ENCODE measurements around the gene CD101.

The CD101 gene

DNA sequence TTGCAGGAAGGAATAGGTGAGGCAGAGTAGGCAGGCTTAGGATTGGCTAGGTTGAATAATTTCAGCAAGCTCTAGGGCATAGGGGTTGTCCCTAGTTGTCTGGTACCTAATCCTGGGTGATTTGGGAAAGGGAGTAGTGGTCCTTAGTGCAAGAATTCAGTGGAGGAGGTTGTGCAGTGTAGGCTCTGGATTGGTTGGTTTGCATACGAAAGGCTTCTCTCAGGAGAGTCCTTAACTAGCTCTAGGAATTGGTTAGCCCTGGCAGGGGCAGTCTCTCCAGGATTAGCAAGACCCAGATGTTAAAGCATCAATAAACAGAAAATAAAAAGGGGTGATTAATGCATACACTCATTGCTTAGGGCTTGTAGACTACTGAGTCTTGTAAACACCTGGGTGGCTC is 9.6 kb upstream of the CD101 start:
- no peak overlapping the region for H3K4me2 ChIP-seq (ENCODE audit: insufficient read depth, low read length, poor library complexity, severe bottlenecking)
- H2BK15ac ChIP-seq (ENCODE audit: low read length), result no peak overlapping the region
- H2BK12ac ChIP-seq (ENCODE audit: low read length), result no peak overlapping the region
- H2BK5ac ChIP-seq (ENCODE audit: low read length), result no peak overlapping the region
- H3K4me3 ChIP-seq (ENCODE audit: low read length in 2 of 2), result no peak overlapping the region
- H3K4ac ChIP-seq (ENCODE audit: low read length), result no peak overlapping the region
- no peak overlapping the region for H3K23ac ChIP-seq (ENCODE audit: low read depth, low read length, poor library complexity)
- peaks cover 0 to 4% of the 10 kb centered on the region in 2 donors for H3K4me1 ChIP-seq (ENCODE audit: control insufficient read depth in 2 of 2, insufficient read depth in 1 of 2, low read depth in 1 of 2, low read length in 2 of 2)
- DNase-seq (ENCODE audit: low spot score), result no peak
- peaks cover 2 to 10% of the 10 kb centered on the region in 2 donors for H3K9me3 ChIP-seq (replicated peaks in 1 of 2; ENCODE audit: control insufficient read depth in 2 of 2, insufficient read depth in 1 of 2, low read depth in 1 of 2, low read length in 2 of 2)
- H3K14ac ChIP-seq (ENCODE audit: low read length), result no peak overlapping the region
- H2AFZ ChIP-seq (ENCODE audit: low read length), result no peak overlapping the region
- H3K79me1 ChIP-seq (ENCODE audit: low read depth, low read length), result no peaks in the 10 kb centered on the region
- no CpG with 5 or more reads among the region's 1 CpG for WGBS, 2 donors (ENCODE audit: extremely low coverage in 2 of 2, insufficient read length in 2 of 2, insufficient replicate concordance in 1 of 2)
- peaks cover 0 to 47% of the 10 kb centered on the region in 2 donors for H3K36me3 ChIP-seq (replicated peaks in 1 of 2; ENCODE audit: control insufficient read depth in 2 of 2, insufficient read depth in 2 of 2, low read length in 2 of 2)
- H3K27me3 ChIP-seq (ENCODE audit: control insufficient read depth in 3 of 3, insufficient read depth in 3 of 3, low read depth in 1 of 3, low read length in 3 of 3), result no peaks in the 10 kb centered on the region
- H3K18ac ChIP-seq (ENCODE audit: low read length), result no peak overlapping the region
- no peak overlapping the region for H4K8ac ChIP-seq (ENCODE audit: low read depth, low read length)
- H4K91ac ChIP-seq (ENCODE audit: low read depth, low read length, poor library complexity), result no peak overlapping the region
- H3K27ac ChIP-seq (replicated peaks; ENCODE audit: low read length), result no peak overlapping the region
- no peak overlapping the region for H2BK120ac ChIP-seq (ENCODE audit: low read depth, low read length)
- H3K9ac ChIP-seq (ENCODE audit: low read depth, low read length, poor library complexity), result no peak overlapping the region
- H2AK5ac ChIP-seq (ENCODE audit: low read depth, low read length), result no peak overlapping the region

DNA sequence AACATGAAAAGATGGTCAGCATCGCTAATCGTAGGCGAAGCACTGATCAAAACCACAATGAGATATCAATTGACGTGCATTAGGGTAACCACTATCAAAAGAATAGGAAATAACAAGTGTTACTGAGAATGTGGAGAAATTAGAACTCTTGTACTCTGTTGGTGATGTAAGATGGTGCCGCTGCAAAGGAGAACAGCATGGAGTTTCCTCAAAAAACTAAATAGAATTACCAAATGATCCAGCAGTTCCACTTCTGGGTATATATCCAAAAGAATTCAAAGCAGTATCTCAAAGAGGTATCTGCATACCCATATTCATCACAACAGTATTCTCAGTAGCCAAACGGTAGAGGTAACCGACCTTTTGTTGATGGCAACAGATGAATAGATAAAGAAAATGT is 8.3 kb upstream of the CD101 start:
- Histone ChIP-seq H3K36me3 (replicated peaks in 1 of 2; ENCODE audit: control insufficient read depth in 2 of 2, insufficient read depth in 2 of 2, low read length in 2 of 2) (peaks cover 0 to 36% of the 10 kb centered on the region in 2 donors), H3K4ac (ENCODE audit: low read length) (no peak overlapping the region), H4K8ac (ENCODE audit: low read depth, low read length) (no peak overlapping the region), H3K4me1 (ENCODE audit: control insufficient read depth in 2 of 2, insufficient read depth in 1 of 2, low read depth in 1 of 2, low read length in 2 of 2) (no peaks in the 10 kb centered on the region), H2AFZ (ENCODE audit: low read length) (no peak overlapping the region), H3K23ac (ENCODE audit: low read depth, low read length, poor library complexity) (no peak overlapping the region), H3K27me3 (ENCODE audit: control insufficient read depth in 3 of 3, insufficient read depth in 3 of 3, low read depth in 1 of 3, low read length in 3 of 3) (no peaks in the 10 kb centered on the region), H3K14ac (ENCODE audit: low read length) (no peak overlapping the region), H2BK12ac (ENCODE audit: low read length) (no peak overlapping the region), H3K4me2 (ENCODE audit: insufficient read depth, low read length, poor library complexity, severe bottlenecking) (no peak overlapping the region), H2BK120ac (ENCODE audit: low read depth, low read length) (no peak overlapping the region), H3K9me3 (replicated peaks in 1 of 2; ENCODE audit: control insufficient read depth in 2 of 2, insufficient read depth in 1 of 2, low read depth in 1 of 2, low read length in 2 of 2) (peaks cover 2 to 10% of the 10 kb centered on the region in 2 donors), H2AK5ac (ENCODE audit: low read depth, low read length) (no peak overlapping the region), H3K79me1 (ENCODE audit: low read depth, low read length) (no peaks in the 10 kb centered on the region), H4K91ac (ENCODE audit: low read depth, low read length, poor library complexity) (no peak overlapping the region), H3K27ac (replicated peaks; ENCODE audit: low read length) (no peak overlapping the region), H2BK15ac (ENCODE audit: low read length) (no peak overlapping the region), H3K9ac (ENCODE audit: low read depth, low read length, poor library complexity) (no peak overlapping the region), H3K4me3 (ENCODE audit: low read length in 2 of 2) (no peak overlapping the region), H2BK5ac (ENCODE audit: low read length) (no peak overlapping the region), H3K18ac (ENCODE audit: low read length) (no peak overlapping the region)
- WGBS, 2 donors (ENCODE audit: extremely low coverage in 2 of 2, insufficient read length in 2 of 2, insufficient replicate concordance in 1 of 2), result no CpG with 5 or more reads among the region's 7 CpGs
- no peak for DNase-seq (ENCODE audit: low spot score)

DNA sequence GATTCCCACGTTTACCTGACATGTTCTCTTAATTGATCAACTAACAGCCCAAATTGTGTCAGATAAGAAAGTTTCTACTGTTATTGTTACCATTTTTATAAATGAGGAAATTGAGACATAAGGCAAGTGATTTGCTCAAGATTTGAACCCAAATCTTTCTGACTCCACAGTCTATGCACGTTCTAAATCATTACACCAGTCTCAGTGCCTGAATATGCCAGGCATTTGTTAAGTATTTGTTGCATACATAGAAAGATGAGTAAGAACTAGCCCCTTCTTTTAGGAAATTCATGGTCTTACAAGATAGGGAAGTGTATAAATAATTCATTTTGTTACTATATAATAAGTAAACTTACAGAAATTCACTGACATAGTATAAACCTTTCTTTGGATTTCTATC is 7.1 kb upstream of the CD101 start:
- no peak overlapping the region for H3K4ac ChIP-seq (ENCODE audit: low read length)
- H3K36me3 ChIP-seq (replicated peaks in 1 of 2; ENCODE audit: control insufficient read depth in 2 of 2, insufficient read depth in 2 of 2, low read length in 2 of 2), result peaks cover 0 to 31% of the 10 kb centered on the region in 2 donors
- no peak overlapping the region for H4K91ac ChIP-seq (ENCODE audit: low read depth, low read length, poor library complexity)
- DNase-seq (ENCODE audit: low spot score), result no peak
- H2BK120ac ChIP-seq (ENCODE audit: low read depth, low read length), result no peak overlapping the region
- no peak overlapping the region for H3K18ac ChIP-seq (ENCODE audit: low read length)
- no CpG with 5 or more reads among the region's 2 CpGs for WGBS, 2 donors (ENCODE audit: extremely low coverage in 2 of 2, insufficient read length in 2 of 2, insufficient replicate concordance in 1 of 2)
- no peak overlapping the region for H2AFZ ChIP-seq (ENCODE audit: low read length)
- no peak overlapping the region for H2AK5ac ChIP-seq (ENCODE audit: low read depth, low read length)
- H3K4me2 ChIP-seq (ENCODE audit: insufficient read depth, low read length, poor library complexity, severe bottlenecking), result no peak overlapping the region
- H3K27ac ChIP-seq (replicated peaks; ENCODE audit: low read length), result no peak overlapping the region
- no peaks in the 10 kb centered on the region for H3K79me1 ChIP-seq (ENCODE audit: low read depth, low read length)
- no peaks in the 10 kb centered on the region for H3K27me3 ChIP-seq (ENCODE audit: control insufficient read depth in 3 of 3, insufficient read depth in 3 of 3, low read depth in 1 of 3, low read length in 3 of 3)
- H3K4me1 ChIP-seq (ENCODE audit: control insufficient read depth in 2 of 2, insufficient read depth in 1 of 2, low read depth in 1 of 2, low read length in 2 of 2), result no peaks in the 10 kb centered on the region
- no peak overlapping the region for H2BK5ac ChIP-seq (ENCODE audit: low read length)
- no peak overlapping the region for H3K4me3 ChIP-seq (ENCODE audit: low read length in 2 of 2)
- peaks cover 2 to 10% of the 10 kb centered on the region in 2 donors for H3K9me3 ChIP-seq (replicated peaks in 1 of 2; ENCODE audit: control insufficient read depth in 2 of 2, insufficient read depth in 1 of 2, low read depth in 1 of 2, low read length in 2 of 2)
- no peak overlapping the region for H2BK15ac ChIP-seq (ENCODE audit: low read length)
- H3K9ac ChIP-seq (ENCODE audit: low read depth, low read length, poor library complexity), result no peak overlapping the region
- H3K14ac ChIP-seq (ENCODE audit: low read length), result no peak overlapping the region
- no peak overlapping the region for H2BK12ac ChIP-seq (ENCODE audit: low read length)
- no peak overlapping the region for H4K8ac ChIP-seq (ENCODE audit: low read depth, low read length)
- no peak overlapping the region for H3K23ac ChIP-seq (ENCODE audit: low read depth, low read length, poor library complexity)

DNA sequence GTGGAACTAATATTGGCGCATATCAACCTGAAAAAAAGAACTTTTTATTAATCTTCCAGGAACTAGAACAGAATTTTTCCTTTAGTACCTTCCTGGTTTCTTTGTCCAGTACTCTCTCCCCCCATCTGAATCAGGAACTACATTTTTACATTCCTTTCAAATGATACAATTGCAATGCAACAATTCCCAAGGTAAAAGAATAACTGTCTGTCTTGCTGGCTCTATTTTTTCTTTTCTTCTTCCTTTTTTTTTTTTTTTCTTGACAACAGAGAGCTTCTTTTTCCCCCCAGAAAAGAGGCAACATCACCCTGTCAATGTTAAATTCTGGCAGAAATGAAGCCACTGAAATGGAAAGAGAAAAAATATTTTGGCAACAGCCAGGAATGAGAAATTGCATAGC is 4.5 kb upstream of the CD101 start:
- no peak overlapping the region for H2AFZ ChIP-seq (ENCODE audit: low read length)
- H3K18ac ChIP-seq (ENCODE audit: low read length), result no peak overlapping the region
- no peaks in the 10 kb centered on the region for H3K79me1 ChIP-seq (ENCODE audit: low read depth, low read length)
- H2BK120ac ChIP-seq (ENCODE audit: low read depth, low read length), result no peak overlapping the region
- H3K9me3 ChIP-seq (replicated peaks in 1 of 2; ENCODE audit: control insufficient read depth in 2 of 2, insufficient read depth in 1 of 2, low read depth in 1 of 2, low read length in 2 of 2), result peaks cover 2 to 4% of the 10 kb centered on the region in 2 donors
- H3K4me2 ChIP-seq (ENCODE audit: insufficient read depth, low read length, poor library complexity, severe bottlenecking), result no peak overlapping the region
- no peak overlapping the region for H2AK5ac ChIP-seq (ENCODE audit: low read depth, low read length)
- no peak overlapping the region for H3K14ac ChIP-seq (ENCODE audit: low read length)
- H2BK12ac ChIP-seq (ENCODE audit: low read length), result no peak overlapping the region
- no peak overlapping the region for H4K91ac ChIP-seq (ENCODE audit: low read depth, low read length, poor library complexity)
- H2BK15ac ChIP-seq (ENCODE audit: low read length), result no peak overlapping the region
- WGBS, 2 donors (ENCODE audit: extremely low coverage in 2 of 2, insufficient read length in 2 of 2, insufficient replicate concordance in 1 of 2), result no CpG with 5 or more reads among the region's 1 CpG
- no peak overlapping the region for H3K9ac ChIP-seq (ENCODE audit: low read depth, low read length, poor library complexity)
- H3K27me3 ChIP-seq (ENCODE audit: control insufficient read depth in 3 of 3, insufficient read depth in 3 of 3, low read depth in 1 of 3, low read length in 3 of 3), result no peaks in the 10 kb centered on the region
- no peak overlapping the region for H3K4me3 ChIP-seq (ENCODE audit: low read length in 2 of 2)
- H3K27ac ChIP-seq (replicated peaks; ENCODE audit: low read length), result no peak overlapping the region
- no peak overlapping the region for H3K23ac ChIP-seq (ENCODE audit: low read depth, low read length, poor library complexity)
- peaks cover 0 to 4% of the 10 kb centered on the region in 2 donors for H3K36me3 ChIP-seq (replicated peaks in 1 of 2; ENCODE audit: control insufficient read depth in 2 of 2, insufficient read depth in 2 of 2, low read length in 2 of 2)
- no peak overlapping the region for H3K4ac ChIP-seq (ENCODE audit: low read length)
- DNase-seq (ENCODE audit: low spot score), result no peak
- no peak overlapping the region for H2BK5ac ChIP-seq (ENCODE audit: low read length)
- no peaks in the 10 kb centered on the region for H3K4me1 ChIP-seq (ENCODE audit: control insufficient read depth in 2 of 2, insufficient read depth in 1 of 2, low read depth in 1 of 2, low read length in 2 of 2)
- H4K8ac ChIP-seq (ENCODE audit: low read depth, low read length), result no peak overlapping the region

All from neuronal stem cell (in vitro differentiated cells).